Hepatocyte (in vitro differentiated cells): ENCODE results near the gene C10orf105.

Experiments
- EZH2 ChIP-seq: fragments of 200-600 bp; sonication (generic); IDR thresholded peaks from 2 replicates; pipeline ENCODE4 v1.6.1; 2016; ENCODE audit warnings: antibody characterized with exemption, mild to moderate bottlenecking, borderline replicate concordance
- EZH2phosphoT487 ChIP-seq: fragments of 200-600 bp; sonication (generic); IDR thresholded peaks from one replicate; pipeline ENCODE4 v1.6.1; 2018; ENCODE audit warnings: antibody characterized with exemption, mild to moderate bottlenecking, low read depth, moderate library complexity; ENCODE audit not compliant: unreplicated experiment, severe bottlenecking
- TF ChIP-seq, protein P1 (sequence below): fragments of 200-600 bp; sonication (generic); IDR thresholded peaks from 2 replicates; pipeline ENCODE4 v1.5.1; 2016; ENCODE audit warnings: antibody characterized with exemption, mild to moderate bottlenecking; ENCODE audit not compliant: poor library complexity

DNA sequence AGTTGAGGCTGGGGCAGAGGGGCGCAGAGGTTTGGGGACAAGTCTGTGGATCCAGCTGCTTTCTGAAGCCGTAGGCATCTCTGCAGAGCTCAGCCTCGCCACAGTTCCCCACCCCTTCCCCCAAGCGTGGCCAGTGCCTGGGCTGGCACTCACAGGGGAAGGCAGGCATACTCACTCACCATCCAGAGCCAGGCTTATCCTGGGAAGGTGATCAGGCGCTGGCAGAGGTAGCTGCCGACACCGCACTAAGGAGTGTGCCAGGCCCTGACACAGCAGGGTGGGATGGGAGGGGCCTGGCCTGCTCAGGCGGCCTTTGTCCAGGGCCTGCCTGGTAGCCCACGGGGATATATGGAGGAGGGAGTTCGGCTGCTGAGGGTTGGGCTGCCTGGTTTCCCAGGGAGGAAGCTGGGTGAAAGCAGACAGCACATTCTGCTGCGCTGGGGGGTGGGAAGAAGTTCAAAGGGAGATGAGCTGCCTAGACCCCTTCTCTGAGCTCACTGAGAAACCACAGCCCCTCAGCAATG is 37.9 kb upstream of the C10orf105 start:
- TF ChIP-seq, protein P1, sequence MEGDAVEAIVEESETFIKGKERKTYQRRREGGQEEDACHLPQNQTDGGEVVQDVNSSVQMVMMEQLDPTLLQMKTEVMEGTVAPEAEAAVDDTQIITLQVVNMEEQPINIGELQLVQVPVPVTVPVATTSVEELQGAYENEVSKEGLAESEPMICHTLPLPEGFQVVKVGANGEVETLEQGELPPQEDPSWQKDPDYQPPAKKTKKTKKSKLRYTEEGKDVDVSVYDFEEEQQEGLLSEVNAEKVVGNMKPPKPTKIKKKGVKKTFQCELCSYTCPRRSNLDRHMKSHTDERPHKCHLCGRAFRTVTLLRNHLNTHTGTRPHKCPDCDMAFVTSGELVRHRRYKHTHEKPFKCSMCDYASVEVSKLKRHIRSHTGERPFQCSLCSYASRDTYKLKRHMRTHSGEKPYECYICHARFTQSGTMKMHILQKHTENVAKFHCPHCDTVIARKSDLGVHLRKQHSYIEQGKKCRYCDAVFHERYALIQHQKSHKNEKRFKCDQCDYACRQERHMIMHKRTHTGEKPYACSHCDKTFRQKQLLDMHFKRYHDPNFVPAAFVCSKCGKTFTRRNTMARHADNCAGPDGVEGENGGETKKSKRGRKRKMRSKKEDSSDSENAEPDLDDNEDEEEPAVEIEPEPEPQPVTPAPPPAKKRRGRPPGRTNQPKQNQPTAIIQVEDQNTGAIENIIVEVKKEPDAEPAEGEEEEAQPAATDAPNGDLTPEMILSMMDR: no peak
- no peak for TF ChIP-seq EZH2
- TF ChIP-seq EZH2phosphoT487: no peak
